GM12878 (cell line): ENCODE measurements around the gene MYH6.

ENCODE experiments used
- EZH2 ChIP-seq: IDR thresholded peaks from 2 replicates; pipeline ENCODE4 v1.6.1; 2012; ENCODE audit warnings: low read depth, mild to moderate bottlenecking, control low read depth, inconsistent platforms, low read length, borderline replicate concordance; ENCODE audit not compliant: control insufficient read depth
- NRF1 ChIP-seq: conservative IDR thresholded peaks from 2 replicates; pipeline ENCODE4 v1.6.1; 2011; ENCODE audit warnings: mild to moderate bottlenecking, low read depth, low read length, improper control_type of control experiment
- POLR2A ChIP-seq: IDR thresholded peaks from 2 replicates; pipeline ENCODE4 v1.6.1; 2011; ENCODE audit warnings: low read depth, mild to moderate bottlenecking, low read length
- POLR2AphosphoS5 ChIP-seq: IDR thresholded peaks from 2 replicates; pipeline ENCODE4 v1.6.1; 2011; ENCODE audit warnings: mild to moderate bottlenecking, low read length, inconsistent platforms
- SIN3A ChIP-seq: IDR thresholded peaks from 2 replicates; pipeline ENCODE4 v1.6.1; 2012; ENCODE audit warnings: low read depth, low read length, improper control_type of control experiment
- SP1 ChIP-seq: IDR thresholded peaks from one replicate; pipeline ENCODE4 v1.6.1; 2011; ENCODE audit warnings: low read depth, low read length
- SUZ12 ChIP-seq: fragments of 200-600 bp; sonication (generic); IDR thresholded peaks from one replicate; pipeline ENCODE4 v1.6.1; 2018; ENCODE audit warnings: antibody characterized with exemption, mild to moderate bottlenecking; ENCODE audit not compliant: unreplicated experiment
- ZBED1 ChIP-seq: IDR thresholded peaks from 2 replicates; pipeline ENCODE4 v1.6.1; 2016; ENCODE audit warnings: borderline replicate concordance
- TF ChIP-seq, protein P1 (sequence below), 3 experiments: IDR thresholded peaks in 2 of 3; conservative IDR thresholded peaks in 1 of 3; 2 replicates each; pipeline ENCODE4 v1.5.1; 2011; ENCODE audit warnings: low read depth in 3 of 3, low read length in 3 of 3, mild to moderate bottlenecking in 3 of 3, control low read depth in 2 of 3, moderate library complexity in 2 of 3, inconsistent platforms in 1 of 3, mixed read lengths in 1 of 3; ENCODE audit not compliant: control insufficient read depth in 2 of 3, insufficient read depth in 1 of 3; ENCODE audit errors: extremely low read depth in 1 of 3
- TF ChIP-seq, protein P2 (sequence below): fragments of 150-350 bp; IDR thresholded peaks from 2 replicates; pipeline ENCODE4 v1.6.1; 2014; ENCODE audit warnings: mild to moderate bottlenecking, low read depth, low read length

DNA sequence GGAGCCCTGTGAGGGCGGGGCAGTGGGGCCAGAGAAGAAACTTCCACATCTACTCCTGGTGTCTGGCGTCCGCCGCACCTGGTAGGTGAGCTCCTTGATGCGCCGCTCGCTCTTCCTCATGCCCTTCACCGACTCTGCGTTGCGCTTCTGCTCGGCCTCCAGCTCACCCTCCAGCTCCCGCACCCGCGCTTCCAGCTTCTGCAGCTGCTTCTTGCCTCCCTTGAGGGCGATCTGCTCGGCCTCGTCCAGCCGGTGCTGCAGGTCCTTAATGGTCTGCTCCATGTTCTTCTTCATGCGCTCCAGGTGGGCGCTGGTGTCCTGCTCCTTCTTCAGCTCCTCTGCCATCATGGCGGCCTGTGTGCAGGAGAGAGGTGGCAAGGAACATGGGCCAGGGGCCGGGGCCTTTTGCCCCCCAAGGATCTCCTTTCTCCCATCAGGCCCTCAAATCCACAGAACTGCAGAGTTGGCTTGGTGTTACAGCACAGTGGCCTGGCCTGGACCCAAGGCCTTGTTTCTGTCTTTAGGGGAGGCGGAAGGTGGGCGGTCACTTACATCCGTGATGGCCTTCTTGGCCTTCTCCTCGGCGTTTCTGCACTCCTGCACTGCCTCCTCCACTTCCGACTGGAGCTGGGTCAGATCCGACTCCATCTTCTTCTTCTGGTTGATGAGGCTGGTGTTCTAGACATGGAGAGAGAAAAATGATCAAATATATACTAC is 23.6 kb downstream of the MYH6 start:
- TF ChIP-seq, protein P1, sequence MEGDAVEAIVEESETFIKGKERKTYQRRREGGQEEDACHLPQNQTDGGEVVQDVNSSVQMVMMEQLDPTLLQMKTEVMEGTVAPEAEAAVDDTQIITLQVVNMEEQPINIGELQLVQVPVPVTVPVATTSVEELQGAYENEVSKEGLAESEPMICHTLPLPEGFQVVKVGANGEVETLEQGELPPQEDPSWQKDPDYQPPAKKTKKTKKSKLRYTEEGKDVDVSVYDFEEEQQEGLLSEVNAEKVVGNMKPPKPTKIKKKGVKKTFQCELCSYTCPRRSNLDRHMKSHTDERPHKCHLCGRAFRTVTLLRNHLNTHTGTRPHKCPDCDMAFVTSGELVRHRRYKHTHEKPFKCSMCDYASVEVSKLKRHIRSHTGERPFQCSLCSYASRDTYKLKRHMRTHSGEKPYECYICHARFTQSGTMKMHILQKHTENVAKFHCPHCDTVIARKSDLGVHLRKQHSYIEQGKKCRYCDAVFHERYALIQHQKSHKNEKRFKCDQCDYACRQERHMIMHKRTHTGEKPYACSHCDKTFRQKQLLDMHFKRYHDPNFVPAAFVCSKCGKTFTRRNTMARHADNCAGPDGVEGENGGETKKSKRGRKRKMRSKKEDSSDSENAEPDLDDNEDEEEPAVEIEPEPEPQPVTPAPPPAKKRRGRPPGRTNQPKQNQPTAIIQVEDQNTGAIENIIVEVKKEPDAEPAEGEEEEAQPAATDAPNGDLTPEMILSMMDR (IDR thresholded peaks at IDR 0.05 in 2 of 3, conservative IDR thresholded peaks at IDR 0.05 in 1 of 3; ENCODE audit: control insufficient read depth in 2 of 3, extremely low read depth in 1 of 3, insufficient read depth in 1 of 3, low read depth in 3 of 3, low read length in 3 of 3): no peak
- TF ChIP-seq SIN3A (no peak), ZBED1 (no peak), POLR2AphosphoS5 (no peak), SUZ12 (no peak), POLR2A (no peak), EZH2 (no peak), NRF1 (no peak), SP1 (no peak)
- TF ChIP-seq, protein P2, sequence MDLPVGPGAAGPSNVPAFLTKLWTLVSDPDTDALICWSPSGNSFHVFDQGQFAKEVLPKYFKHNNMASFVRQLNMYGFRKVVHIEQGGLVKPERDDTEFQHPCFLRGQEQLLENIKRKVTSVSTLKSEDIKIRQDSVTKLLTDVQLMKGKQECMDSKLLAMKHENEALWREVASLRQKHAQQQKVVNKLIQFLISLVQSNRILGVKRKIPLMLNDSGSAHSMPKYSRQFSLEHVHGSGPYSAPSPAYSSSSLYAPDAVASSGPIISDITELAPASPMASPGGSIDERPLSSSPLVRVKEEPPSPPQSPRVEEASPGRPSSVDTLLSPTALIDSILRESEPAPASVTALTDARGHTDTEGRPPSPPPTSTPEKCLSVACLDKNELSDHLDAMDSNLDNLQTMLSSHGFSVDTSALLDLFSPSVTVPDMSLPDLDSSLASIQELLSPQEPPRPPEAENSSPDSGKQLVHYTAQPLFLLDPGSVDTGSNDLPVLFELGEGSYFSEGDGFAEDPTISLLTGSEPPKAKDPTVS: no peak
